H1 (cell line): ENCODE measurements around the gene YBX2. TPM values are rescaled to one million over a fixed set of nuclear protein-coding genes. Genes with fewer than 3 reads are reported as not detected.

Experiments
- ASH2L ChIP-seq: fragments of 200-600, 300-600 bp; sonication (generic); IDR thresholded peaks from one replicate; pipeline ENCODE4 v1.7.1; 2017; ENCODE audit warnings: low read length
- POLR2AphosphoS5 ChIP-seq: IDR thresholded peaks from 2 replicates; pipeline ENCODE4 v1.6.1; 2011; ENCODE audit warnings: low read depth, low read length
- TBP ChIP-seq: IDR thresholded peaks from 2 replicates; pipeline ENCODE4 v1.6.1; 2011; ENCODE audit warnings: low read depth, low read length, improper control_type of control experiment
- polyA plus RNA-seq, 7 experiments: library from polyadenylated mRNA; depleted of rRNA in 3 of 7; stranded (reverse) in 5 of 7; unstranded in 2 of 7; fragments of >200 nt in 5 of 7; fragments of 200-250 nt in 2 of 7; gene quantifications; 1 replicate in 5 of 7; 2 replicates in 1 of 7; 4 replicates in 1 of 7; pipeline versions ENCODE4 v1.2.1 to v1.2.3, GENCODE V29; 2011 to 2013; ENCODE audit warnings: missing spikeins in 2 of 7, mixed read lengths in 2 of 7
- total RNA-seq: library from RNA; stranded (reverse); fragmentation: NEBNext Ultra II Directional; extraction: Animal tissue kit (Norgen Biotek cat#: 25700); gene quantifications from 2 replicates; pipeline ENCODE4 v1.2.1, GENCODE V29; 2021
- TF ChIP-seq, protein P1 (sequence below): IDR thresholded peaks from 2 replicates; pipeline ENCODE4 v1.6.1; 2012; ENCODE audit warnings: low read length, inconsistent platforms

YBX2 gene
- total and polyA plus RNA-seq, 2 of the 8 experiments (the other 6 are each of a cell fraction or from before 2014, with no cell fraction given), result 19.2 to 30.5 TPM

DNA sequence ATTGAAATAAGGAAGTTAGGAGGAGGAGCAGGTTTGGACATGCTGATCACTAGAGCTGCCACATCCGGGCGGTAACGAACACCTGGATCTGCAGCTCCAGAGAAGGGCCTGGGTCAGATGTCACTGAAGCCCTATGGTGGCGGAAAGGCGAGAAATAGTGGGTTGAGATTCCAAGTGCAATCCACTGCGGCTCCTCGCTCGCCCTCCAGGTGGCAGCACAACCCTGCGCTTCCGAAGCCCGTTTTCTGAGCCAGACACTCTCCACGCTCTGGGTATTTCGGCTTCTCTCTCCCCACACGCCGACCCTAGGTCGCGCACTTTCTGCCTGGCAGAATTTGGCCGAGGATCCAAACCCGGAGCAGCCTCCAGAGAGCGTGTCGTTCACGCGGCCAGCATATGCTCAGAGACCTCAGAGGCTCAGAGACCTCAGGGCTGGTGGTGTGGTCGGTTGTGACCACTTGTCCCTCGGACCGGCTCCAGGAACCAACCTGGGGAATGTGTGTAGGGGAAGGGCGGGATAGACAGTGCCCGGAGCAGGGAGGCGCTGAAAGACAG lies 13.8 kb downstream of the YBX2 start (continued):
- peak; percentile 45 for TF ChIP-seq POLR2AphosphoS5
- TF ChIP-seq, protein P1, sequence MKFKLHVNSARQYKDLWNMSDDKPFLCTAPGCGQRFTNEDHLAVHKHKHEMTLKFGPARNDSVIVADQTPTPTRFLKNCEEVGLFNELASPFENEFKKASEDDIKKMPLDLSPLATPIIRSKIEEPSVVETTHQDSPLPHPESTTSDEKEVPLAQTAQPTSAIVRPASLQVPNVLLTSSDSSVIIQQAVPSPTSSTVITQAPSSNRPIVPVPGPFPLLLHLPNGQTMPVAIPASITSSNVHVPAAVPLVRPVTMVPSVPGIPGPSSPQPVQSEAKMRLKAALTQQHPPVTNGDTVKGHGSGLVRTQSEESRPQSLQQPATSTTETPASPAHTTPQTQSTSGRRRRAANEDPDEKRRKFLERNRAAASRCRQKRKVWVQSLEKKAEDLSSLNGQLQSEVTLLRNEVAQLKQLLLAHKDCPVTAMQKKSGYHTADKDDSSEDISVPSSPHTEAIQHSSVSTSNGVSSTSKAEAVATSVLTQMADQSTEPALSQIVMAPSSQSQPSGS, result peak; percentile 88; the same call in 1 of the 2 replicates
- peak; percentile 60 for TF ChIP-seq ASH2L
- no peak; the same call in none of the 2 replicates for TF ChIP-seq TBP
